OCI-LY7 (cell line): ENCODE data around the gene PALB2. TPM values are rescaled to one million over a fixed set of nuclear protein-coding genes. Genes with fewer than 3 reads are reported as not detected.

Experiments used
- Bru-seq: library from RNA; stranded (reverse); fragments of 400-500 nt; gene quantifications from one replicate; lab custom pipeline; 2021; lab: Mats Ljungman, UMichigan
- BruChase-seq, 2 experiments: library from RNA; stranded (reverse); fragments of 400-500 nt; gene quantifications; one replicate each; lab custom pipeline; 2021; lab: Mats Ljungman, UMichigan
- BruUV-seq: library from RNA; stranded (reverse); fragments of 400-500 nt; replicated peaks from 2 replicates; lab custom pipeline; 2021; lab: Mats Ljungman, UMichigan
- CTCF ChIA-PET: fragments of 300-600 bp; sonication (Branson Sonifier 250); formaldehyde crosslinking; loops from one replicate; lab custom pipeline; 2022; ENCODE audit warnings: antibody characterized with exemption; ENCODE audit not compliant: unreplicated experiment; lab: Charles Lee
- POLR2A ChIA-PET: fragments of 300-600 bp; sonication (Branson Sonifier 250); formaldehyde crosslinking; loops from one replicate; lab custom pipeline; 2022; ENCODE audit warnings: antibody characterized with exemption; lab: Charles Lee
- DNase-seq: peaks from one replicate; pipeline ENCODE4 v3.0.0-alpha.2; 2015; ENCODE audit warnings: low spot score
- H2AFZ ChIP-seq: fragments of 200-600 bp; sonication (generic), shearing (Covaris generic); 2 replicates; pipeline ENCODE4 v1.6.1; 2014; ENCODE audit warnings: mild to moderate bottlenecking, antibody characterized with exemption, low read length, moderate library complexity
- H3K27ac ChIP-seq: fragments of 200-600 bp; sonication (generic); 2 replicates; pipeline ENCODE4 v1.5.1; 2014; ENCODE audit warnings: mixed run types, low read depth, mild to moderate bottlenecking, moderate library complexity, low read length, inconsistent platforms; ENCODE audit not compliant: poor library complexity, severe bottlenecking
- H3K36me3 ChIP-seq: fragments of 200-600 bp; sonication (generic); 2 replicates; pipeline ENCODE4 v1.6.1; 2014; ENCODE audit warnings: mild to moderate bottlenecking, antibody characterized with exemption, low read length, moderate library complexity, mixed read lengths; ENCODE audit not compliant: insufficient read depth
- H3K4me1 ChIP-seq: fragments of 200-600 bp; sonication (generic); 2 replicates; pipeline ENCODE4 v1.5.1; 2014; ENCODE audit warnings: mild to moderate bottlenecking, low read length; ENCODE audit not compliant: insufficient read depth, poor library complexity, severe bottlenecking
- H3K4me2 ChIP-seq: fragments of 200-600 bp; sonication (generic); 2 replicates; pipeline ENCODE4 v1.6.1; 2014; ENCODE audit warnings: mild to moderate bottlenecking, low read length
- H3K4me3 ChIP-seq: fragments of 200-600 bp; sonication (generic); 2 replicates; pipeline ENCODE4 v1.5.1; 2014; ENCODE audit warnings: mild to moderate bottlenecking, low read depth, low read length; ENCODE audit not compliant: poor library complexity, severe bottlenecking
- H3K79me2 ChIP-seq: fragments of 200-600 bp; sonication (generic); 2 replicates; pipeline ENCODE4 v1.6.1; 2016; ENCODE audit warnings: low read depth, mild to moderate bottlenecking, low read length, moderate library complexity, mixed read lengths; ENCODE audit not compliant: insufficient read depth
- H3K9me2 ChIP-seq: fragments of 200-600 bp; sonication (generic); 2 replicates; pipeline ENCODE4 v1.6.1; 2016; ENCODE audit warnings: mild to moderate bottlenecking, low read length, mixed read lengths; ENCODE audit not compliant: insufficient read depth
- H3K9me3 ChIP-seq: fragments of 200-600 bp; sonication (generic); 2 replicates; pipeline ENCODE4 v1.6.1; 2014; ENCODE audit warnings: mild to moderate bottlenecking, mixed run types, low read length, mixed read lengths
- H4K20me1 ChIP-seq: fragments of 200-600 bp; sonication (generic); 2 replicates; pipeline ENCODE4 v1.6.1; 2014; ENCODE audit warnings: mild to moderate bottlenecking, antibody characterized with exemption, low read length, moderate library complexity, mixed read lengths; ENCODE audit not compliant: insufficient read depth
- CTCF ChIP-seq: fragments of 200-600 bp; sonication (generic); conservative IDR thresholded peaks from 2 replicates; pipeline ENCODE4 v1.5.1; 2014; ENCODE audit warnings: mild to moderate bottlenecking, antibody characterized with exemption, low read length, moderate library complexity, mixed read lengths
- EZH2phosphoT487 ChIP-seq: fragments of 200-600 bp; sonication (generic); IDR thresholded peaks from 2 replicates; pipeline ENCODE4 v1.6.1; 2018; ENCODE audit warnings: low read depth, borderline replicate concordance, mild to moderate bottlenecking, mixed run types, antibody characterized with exemption, low read length, moderate library complexity, mixed read lengths
- intact Hi-C: fragments of 100-400 bp; cut with micrococcal nuclease; formaldehyde crosslinking; loops from one replicate; pipeline ENCODE4 v1.10.0; 2022; ENCODE audit not compliant: unreplicated experiment
- long read RNA-seq: library from polyadenylated mRNA; stranded (forward); transcript quantifications from one replicate; pipeline ENCODE4 v2.0.0, GENCODE V29; 2022
- total RNA-seq, 2 experiments: library from RNA; depleted of rRNA in 1 of 2; stranded (reverse); fragments of >200 nt in 1 of 2; shearing (Covaris generic) in 1 of 2; gene quantifications; 2 replicates each; pipeline ENCODE4 v1.2.3, GENCODE V29; 2014 to 2022

Gene PALB2
- 15.1 and 16.6 TPM in 2 replicates for total RNA-seq (2014; rRNA removed; shearing (Covaris generic))
- 34.7 and 35.1 TPM in 2 replicates for total RNA-seq (2022)
- percentile 73 among the genes with signal in this experiment for Bru-seq, nascent RNA
- BruChase-seq, experiment 1, labeled RNA remaining after a 6-hour chase: percentile 66 among the genes with signal in this experiment
- BruChase-seq, experiment 2, labeled RNA remaining after a 2-hour chase: percentile 78 among the genes with signal in this experiment
- long read RNA-seq, full-length matches to known transcripts: 34 of 56 reads
- long read RNA-seq, partial matches to known transcripts: 7 of 56 reads
- long read RNA-seq, other reads (novel, unspliced or antisense): 15 of 56 reads

GRCh38 chr16:23640931-23641765, at the start of gene PALB2, which contains the start of gene DCTN5:
PALB2 (minus strand) TSS chr16:23641310; CDS start chr16:23641157, 153 bp downstream.
DCTN5 (plus strand) TSS chr16:23641466; CDS start chr16:23641543, 77 bp downstream.
- peak within 1 kb of the TSS; percentile 89 for H2AFZ ChIP-seq
- BruUV-seq: no TSS peak
- TF ChIP-seq EZH2phosphoT487 (no peak), CTCF (no peak)
- DNase-seq: peak; percentile 96
- peak within 1 kb of the TSS; percentile 87 for H3K4me2 ChIP-seq
- no peaks in the 10 kb centered on the region for H3K9me2 ChIP-seq
- H3K9me3 ChIP-seq: no peaks in the 10 kb centered on the region
- peaks cover 17% of the 10 kb centered on the region for H3K4me1 ChIP-seq
- H3K36me3 ChIP-seq: peaks cover 49% of the 10 kb centered on the region
- H3K27ac ChIP-seq: peak within 1 kb of the TSS; percentile 74
- H3K79me2 ChIP-seq: peaks cover 51% of the 10 kb centered on the region
- intact Hi-C loops: loop anchor here (1.0 to 2.0 kb wide), 2 partner anchors 38 to 84 kb away; partner anchors contain the start of genes EARS2, PLK1 and UBFD1
- CTCF ChIA-PET: interaction anchor here (0.6 kb wide), 1 partner anchor 37 kb away, joined by 4 read pairs; no protein-coding TSS in a partner anchor
- POLR2A ChIA-PET: interaction anchor here (0.6 kb wide), 1 partner anchor 488 kb away, joined by 4 read pairs; no protein-coding TSS in a partner anchor
- H3K4me3 ChIP-seq: peak within 1 kb of the TSS; percentile 91
- H4K20me1 ChIP-seq: peaks cover 5% of the 10 kb centered on the region; the same call in 1 of the 2 replicates

- Histone ChIP-seq H4K20me1 (no peaks in the 10 kb centered on the region), H2AFZ (no peak overlapping the region), H3K4me3 (no peak overlapping the region), H3K9me3 (no peaks in the 10 kb centered on the region), H3K4me1 (no peaks in the 10 kb centered on the region), H3K36me3 (peaks cover 79% of the 10 kb centered on the region), H3K9me2 (no peaks in the 10 kb centered on the region), H3K79me2 (peaks cover 4% of the 10 kb centered on the region; the same call in 1 of the 2 replicates), H3K4me2 (no peak overlapping the region), H3K27ac (no peak overlapping the region)
- ChIA-PET CTCF (no interaction called here), POLR2A (interaction anchor here (0.9 kb wide), 2 partner anchors 26 to 399 kb away, joined by 3 read pairs; no protein-coding TSS in a partner anchor)
- no peak for DNase-seq
- intact Hi-C loops: no loop called here
- TF ChIP-seq CTCF (no peak), EZH2phosphoT487 (no peak)
- TSS peak; percentile 74 for BruUV-seq
These were observed 48.5 kb upstream of the PALB2 start for GRCh38 chr16:23689442-23690187.
